Measurements from ENCODE around the gene MPZL2. TPM values are rescaled to one million over a fixed set of nuclear protein-coding genes. Genes with fewer than 3 reads are reported as not detected.

The MPZL2 gene
- total RNA-seq, 4 donors from 2014 or later = 249 to 491 (median 352) TPM

DNA sequence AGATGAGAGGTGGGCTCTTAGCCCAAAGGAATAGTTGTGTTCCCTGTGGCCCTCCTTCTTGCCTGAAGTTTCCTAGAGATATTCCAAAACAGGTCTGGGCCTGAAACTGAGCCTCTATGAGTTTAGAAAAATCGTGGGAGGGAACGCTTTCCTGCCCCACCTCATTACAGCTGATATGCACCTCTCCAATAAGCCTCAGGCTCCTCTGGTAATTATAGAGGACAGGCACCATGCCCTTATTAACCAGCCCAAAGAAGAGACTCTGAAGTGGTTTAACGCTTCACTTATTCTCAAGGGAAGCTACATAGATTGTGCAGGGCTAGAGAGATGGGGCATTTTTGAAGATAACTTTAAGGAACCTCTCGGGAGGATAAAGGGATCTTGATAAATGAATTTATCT lies 3.4 kb upstream of the MPZL2 start:
- peak overlapping the region; percentile 89 to 94 (median 90) for H3K27ac ChIP-seq
- no peak for TF ChIP-seq POLR2A (IDR thresholded peaks at IDR 0.05)
- no peak for DNase-seq
- peaks cover 0 to 5% (median 0%) of the 10 kb centered on the region in 3 donors for H3K36me3 ChIP-seq
- H3K4me3 ChIP-seq = no peak overlapping the region
- H3K27me3 ChIP-seq = peaks cover 0 to 17% (median 0%) of the 10 kb centered on the region in 4 donors
- peaks cover 0 to 57% (median 9%) of the 10 kb centered on the region in 3 donors for H3K4me1 ChIP-seq
- H3K9me3 ChIP-seq = no peaks in the 10 kb centered on the region
- WGBS, 2 donors = 39 to 50% methylated on average over 4 of the region's 4 CpGs
- intact Hi-C loops (cut with DNase I) = no loop called here

DNA sequence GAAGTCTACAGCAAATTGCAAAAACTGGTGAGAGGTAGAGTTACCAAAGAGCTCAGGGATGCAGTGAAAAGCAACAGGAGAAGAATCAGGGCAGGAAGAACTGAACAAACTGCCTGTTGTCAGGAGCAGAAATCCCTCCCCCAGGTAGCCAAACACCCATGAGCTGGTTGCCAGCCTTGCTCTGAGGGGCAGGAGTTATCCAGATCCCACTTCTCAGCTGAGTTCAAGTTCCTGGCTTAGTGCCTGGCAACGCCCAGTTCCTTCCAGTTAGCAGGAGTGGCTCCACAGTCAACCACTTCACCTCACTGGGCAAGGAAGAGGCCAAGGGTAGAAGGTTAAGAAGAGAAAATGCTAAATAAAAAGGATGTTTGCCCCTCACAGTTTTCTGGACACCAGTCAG lies 1.9 kb upstream of the MPZL2 start:
- Histone ChIP-seq H3K9me3 (no peaks in the 10 kb centered on the region), H3K36me3 (peaks cover 0 to 20% (median 0%) of the 10 kb centered on the region in 3 donors), H3K27ac (peak overlapping the region; percentile 89 to 94 (median 90)), H3K4me1 (peaks cover 0 to 73% (median 9%) of the 10 kb centered on the region in 3 donors), H3K4me3 (peak overlapping the region; percentile 35 to 73 (median 64)), H3K27me3 (peaks cover 0 to 25% (median 0%) of the 10 kb centered on the region in 4 donors)
- intact Hi-C loops (cut with DNase I) = no loop called here
- WGBS, 2 donors = 33% methylated on average over 1 of the region's 1 CpG; no CpG with 5 or more reads in 1 of the 2 donors
- no peak for DNase-seq
- peak in 2 of 4 donors; percentile 42 to 66 for TF ChIP-seq POLR2A (IDR thresholded peaks at IDR 0.05)
- TF ChIP-seq, protein P1, sequence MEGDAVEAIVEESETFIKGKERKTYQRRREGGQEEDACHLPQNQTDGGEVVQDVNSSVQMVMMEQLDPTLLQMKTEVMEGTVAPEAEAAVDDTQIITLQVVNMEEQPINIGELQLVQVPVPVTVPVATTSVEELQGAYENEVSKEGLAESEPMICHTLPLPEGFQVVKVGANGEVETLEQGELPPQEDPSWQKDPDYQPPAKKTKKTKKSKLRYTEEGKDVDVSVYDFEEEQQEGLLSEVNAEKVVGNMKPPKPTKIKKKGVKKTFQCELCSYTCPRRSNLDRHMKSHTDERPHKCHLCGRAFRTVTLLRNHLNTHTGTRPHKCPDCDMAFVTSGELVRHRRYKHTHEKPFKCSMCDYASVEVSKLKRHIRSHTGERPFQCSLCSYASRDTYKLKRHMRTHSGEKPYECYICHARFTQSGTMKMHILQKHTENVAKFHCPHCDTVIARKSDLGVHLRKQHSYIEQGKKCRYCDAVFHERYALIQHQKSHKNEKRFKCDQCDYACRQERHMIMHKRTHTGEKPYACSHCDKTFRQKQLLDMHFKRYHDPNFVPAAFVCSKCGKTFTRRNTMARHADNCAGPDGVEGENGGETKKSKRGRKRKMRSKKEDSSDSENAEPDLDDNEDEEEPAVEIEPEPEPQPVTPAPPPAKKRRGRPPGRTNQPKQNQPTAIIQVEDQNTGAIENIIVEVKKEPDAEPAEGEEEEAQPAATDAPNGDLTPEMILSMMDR (IDR thresholded peaks at IDR 0.05) = no peak

DNA sequence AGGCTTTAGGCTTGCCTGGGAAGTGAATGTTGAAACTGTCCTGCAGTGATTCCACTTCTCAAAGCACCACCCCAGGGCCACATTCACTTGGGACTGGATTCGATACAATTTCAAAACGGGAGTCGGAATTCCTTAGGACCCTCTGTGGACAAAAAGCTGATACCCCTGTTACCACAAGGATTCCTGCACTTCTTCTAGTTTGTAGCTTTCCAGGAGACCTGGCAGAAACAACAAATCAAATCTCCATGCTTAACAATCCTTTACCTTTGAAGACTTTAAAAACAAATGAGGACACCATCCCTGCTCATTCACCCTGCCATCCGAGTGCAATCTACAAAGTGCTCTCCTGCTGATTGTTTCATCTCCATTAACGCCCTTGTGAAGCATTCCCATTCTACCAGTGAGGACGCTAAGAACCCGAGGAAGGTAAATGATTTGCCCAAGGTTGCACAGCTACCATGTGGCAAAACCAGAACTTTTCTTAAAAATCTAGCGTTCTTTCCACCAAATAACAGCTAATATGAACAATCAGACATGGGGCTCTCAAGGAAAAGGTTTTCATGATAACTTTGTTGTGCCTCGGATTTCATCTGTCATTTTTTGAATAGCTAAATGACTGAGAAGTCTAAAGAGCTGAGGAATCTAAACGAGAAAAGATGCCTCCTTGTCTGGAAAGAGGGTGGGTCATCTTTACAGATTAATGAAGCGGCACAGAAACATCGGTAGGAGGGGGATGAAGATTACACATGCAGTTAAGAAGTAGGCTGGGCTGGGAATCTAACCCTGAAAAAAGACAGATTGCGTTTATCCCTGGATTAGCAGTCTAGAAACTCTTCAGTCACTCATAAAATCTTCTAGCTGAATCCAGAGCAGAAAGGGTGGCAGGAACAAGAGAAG lies 720 bp upstream of the MPZL2 start:
- H3K4me3 ChIP-seq = peak overlapping the region; percentile 35 to 73 (median 64)
- peak overlapping the region; percentile 89 to 94 (median 90) for H3K27ac ChIP-seq
- peaks cover 0 to 31% (median 0%) of the 10 kb centered on the region in 4 donors for H3K27me3 ChIP-seq
- TF ChIP-seq POLR2A (IDR thresholded peaks at IDR 0.05) = no peak
- TF ChIP-seq, protein P1 (IDR thresholded peaks at IDR 0.05) = no peak
- 27 to 40% methylated on average over 13 of the region's 13 CpGs for WGBS, 2 donors
- intact Hi-C loops (cut with DNase I) = no loop called here
- no peaks in the 10 kb centered on the region for H3K9me3 ChIP-seq
- peaks cover 0 to 84% (median 13%) of the 10 kb centered on the region in 3 donors for H3K4me1 ChIP-seq
- peaks cover 0 to 32% (median 0%) of the 10 kb centered on the region in 3 donors for H3K36me3 ChIP-seq
- DNase-seq = no peak

DNA sequence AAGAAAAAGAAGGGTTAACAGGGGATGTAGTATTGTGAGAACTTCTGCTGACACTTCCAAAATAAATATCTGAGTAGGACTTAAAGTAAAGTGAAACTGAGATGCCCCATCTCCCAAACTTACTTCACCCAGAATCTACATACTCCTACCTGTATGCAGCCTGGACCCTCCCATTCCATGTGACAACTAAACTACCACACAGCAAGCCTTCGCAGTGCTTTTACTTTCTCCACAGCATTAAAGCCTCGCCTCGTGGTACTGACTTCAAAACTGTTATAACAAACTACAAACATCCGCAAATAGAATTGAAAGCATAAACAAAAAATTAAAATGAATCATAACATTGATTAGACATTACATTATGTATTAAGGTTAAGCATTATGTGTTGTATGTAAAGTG lies 985 bp downstream of the MPZL2 start:
- Histone ChIP-seq H3K9me3 (no peaks in the 10 kb centered on the region), H3K27me3 (peaks cover 0 to 31% (median 0%) of the 10 kb centered on the region in 4 donors), H3K4me1 (peaks cover 0 to 87% (median 14%) of the 10 kb centered on the region in 3 donors), H3K4me3 (peak overlapping the region; percentile 48 to 73 (median 64)), H3K36me3 (peaks cover 0 to 49% (median 0%) of the 10 kb centered on the region in 3 donors), H3K27ac (peak overlapping the region; percentile 89 to 94 (median 90))
- TF ChIP-seq, protein P1 (IDR thresholded peaks at IDR 0.05) = no peak
- no peak for TF ChIP-seq POLR2A (IDR thresholded peaks at IDR 0.05)
- DNase-seq = no peak
- WGBS, 2 donors = 36 to 37% methylated on average over 4 of the region's 4 CpGs
- intact Hi-C loops (cut with DNase I) = no loop called here

DNA sequence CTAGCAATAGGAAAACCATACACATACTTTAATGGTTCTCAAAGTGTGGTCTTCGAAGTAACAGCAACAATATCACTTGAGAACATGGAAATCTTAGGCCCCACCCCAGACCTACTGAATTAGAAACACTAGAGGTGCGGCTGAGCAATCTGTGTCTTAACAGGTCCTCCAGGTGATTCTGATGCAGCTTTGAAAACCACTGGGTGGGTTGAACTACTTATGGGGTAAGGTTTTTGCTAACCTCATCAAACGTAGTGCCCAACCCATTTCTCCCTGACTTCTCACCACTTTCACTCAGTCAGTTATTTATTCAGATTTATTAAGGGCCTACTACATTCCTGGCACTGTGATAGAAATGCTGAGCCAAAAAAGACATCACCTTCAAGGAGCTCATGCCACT lies 3.7 kb downstream of the MPZL2 start:
- Histone ChIP-seq H3K4me1 (peaks cover 0 to 71% (median 4%) of the 10 kb centered on the region in 3 donors), H3K4me3 (peak overlapping the region in 3 of 4 donors; percentile 0 to 73 (median 62)), H3K36me3 (peaks cover 0 to 76% (median 7%) of the 10 kb centered on the region in 3 donors), H3K9me3 (no peaks in the 10 kb centered on the region), H3K27ac (peak overlapping the region in 3 of 4 donors; percentile 89 to 94 (median 91)), H3K27me3 (peaks cover 0 to 32% (median 0%) of the 10 kb centered on the region in 4 donors)
- 62 to 72% methylated on average over 3 of the region's 3 CpGs for WGBS, 2 donors
- intact Hi-C loops (cut with DNase I) = no loop called here
- TF ChIP-seq, protein P1 (IDR thresholded peaks at IDR 0.05) = no peak
- no peak for TF ChIP-seq POLR2A (IDR thresholded peaks at IDR 0.05)
- DNase-seq = no peak

Data from esophagus squamous epithelium (tissue), 5 donors.